ENCODE measurements around the gene CHRNA10.

Gene CHRNA10

DNA sequence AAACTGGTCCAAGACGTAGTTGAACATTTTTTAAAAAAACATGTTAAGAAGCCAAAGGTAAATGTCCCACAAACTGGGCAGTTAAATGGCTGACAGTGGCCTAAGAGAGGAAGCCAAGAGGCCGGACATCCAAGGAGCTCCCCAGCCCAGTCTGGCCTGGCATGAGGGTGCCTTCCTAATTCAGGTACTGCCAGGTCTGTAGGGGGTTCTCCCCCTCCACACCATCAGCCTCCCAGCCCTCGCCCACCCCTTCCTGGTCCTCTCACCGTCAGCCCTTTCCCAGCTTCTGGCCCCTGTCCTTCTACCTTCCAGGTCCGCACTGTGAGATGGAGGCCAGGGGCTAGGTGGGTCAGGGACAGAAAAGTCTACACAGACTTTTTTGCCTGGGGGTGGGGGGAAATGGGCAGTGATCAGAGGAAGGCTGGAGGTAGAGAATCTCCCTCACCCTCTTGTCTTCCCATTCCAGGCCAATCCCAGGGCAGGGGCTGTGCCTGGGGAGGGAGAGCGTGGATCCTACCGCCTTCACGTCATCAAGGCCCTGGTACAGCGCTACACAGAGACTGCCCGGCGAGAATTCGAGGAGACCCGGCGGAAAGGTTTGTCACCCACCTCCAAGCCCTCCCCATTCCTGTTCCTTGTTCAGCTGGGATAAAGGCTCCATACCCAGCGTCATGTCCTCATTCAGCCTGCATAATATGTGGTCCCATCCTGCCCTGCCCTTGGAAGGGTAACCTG lies 35.4 kb downstream of the CHRNA10 start:
- DNase-seq (ENCODE audit: low read depth in 2 of 2): no peak

DNA sequence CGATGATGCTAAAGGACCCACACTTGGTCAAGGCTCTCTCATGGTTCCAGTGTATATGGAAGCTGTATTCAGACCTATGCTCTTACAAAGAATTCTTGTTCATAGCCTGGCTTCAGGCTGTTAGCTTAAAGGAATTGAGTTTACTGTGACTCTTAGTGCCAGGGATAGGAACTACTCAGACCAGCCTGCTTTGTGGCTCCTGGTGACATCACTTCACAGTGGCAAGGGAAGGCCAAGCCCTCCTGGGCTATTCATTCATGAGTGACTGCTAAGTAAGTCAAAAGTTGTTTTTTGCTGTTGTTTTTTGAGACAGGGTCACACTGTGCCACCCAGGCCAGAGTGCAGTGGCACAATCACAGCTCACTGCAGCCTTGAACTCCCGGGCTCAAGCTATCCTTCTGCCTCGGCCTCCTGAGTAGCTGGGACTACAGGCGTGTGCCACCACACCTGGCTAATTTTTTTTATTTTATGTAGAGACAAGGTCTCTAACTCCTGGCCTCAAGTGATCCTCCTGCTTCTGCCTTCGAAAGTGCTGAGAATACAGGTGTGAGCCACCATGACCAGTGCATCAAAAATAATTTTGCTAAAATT lies 39.0 kb downstream of the CHRNA10 start:
- no peak for DNase-seq (ENCODE audit: low read depth in 2 of 2)

DNA sequence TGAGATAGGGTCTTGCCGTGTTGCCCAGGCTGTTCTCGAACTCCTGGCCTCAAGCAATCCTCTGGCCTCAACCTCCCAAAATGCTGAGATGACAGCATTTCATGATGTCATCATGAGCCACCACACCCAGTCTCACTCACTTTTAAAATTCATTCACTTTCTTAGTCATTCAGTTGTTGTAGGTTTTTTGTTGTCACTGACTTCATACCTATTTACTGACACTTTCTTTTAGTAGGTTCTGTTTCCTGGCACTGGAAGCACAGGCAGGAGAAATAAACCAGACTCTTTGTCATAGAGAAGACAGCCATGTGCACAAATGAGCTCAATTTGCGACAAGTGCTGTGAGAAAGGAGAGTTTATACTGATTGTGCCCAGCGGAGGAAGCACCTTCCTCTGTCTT lies 39.9 kb downstream of the CHRNA10 start:
- no peak for DNase-seq (ENCODE audit: low read depth in 2 of 2)

DNA sequence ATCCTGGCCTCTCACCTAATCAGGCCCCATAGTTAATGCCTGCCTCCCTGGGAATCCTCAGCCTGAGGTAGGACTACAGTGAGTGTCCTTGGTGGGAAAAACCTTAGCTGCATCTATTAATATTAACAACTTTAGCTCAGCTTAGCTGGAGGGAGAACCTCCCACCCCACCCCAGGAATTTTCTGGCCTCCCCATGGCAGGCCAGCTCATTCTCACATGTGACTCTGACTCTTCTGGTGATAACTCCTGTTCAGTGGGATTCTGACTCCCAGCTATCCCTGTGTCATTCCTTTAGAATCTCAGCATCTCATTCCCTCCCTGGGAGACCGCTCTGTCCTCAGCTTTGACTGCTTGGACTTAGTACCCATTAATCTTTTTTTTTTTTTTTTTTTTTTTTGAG lies 43.9 kb downstream of the CHRNA10 start:
- no peak for DNase-seq (ENCODE audit: low read depth in 2 of 2)

DNA sequence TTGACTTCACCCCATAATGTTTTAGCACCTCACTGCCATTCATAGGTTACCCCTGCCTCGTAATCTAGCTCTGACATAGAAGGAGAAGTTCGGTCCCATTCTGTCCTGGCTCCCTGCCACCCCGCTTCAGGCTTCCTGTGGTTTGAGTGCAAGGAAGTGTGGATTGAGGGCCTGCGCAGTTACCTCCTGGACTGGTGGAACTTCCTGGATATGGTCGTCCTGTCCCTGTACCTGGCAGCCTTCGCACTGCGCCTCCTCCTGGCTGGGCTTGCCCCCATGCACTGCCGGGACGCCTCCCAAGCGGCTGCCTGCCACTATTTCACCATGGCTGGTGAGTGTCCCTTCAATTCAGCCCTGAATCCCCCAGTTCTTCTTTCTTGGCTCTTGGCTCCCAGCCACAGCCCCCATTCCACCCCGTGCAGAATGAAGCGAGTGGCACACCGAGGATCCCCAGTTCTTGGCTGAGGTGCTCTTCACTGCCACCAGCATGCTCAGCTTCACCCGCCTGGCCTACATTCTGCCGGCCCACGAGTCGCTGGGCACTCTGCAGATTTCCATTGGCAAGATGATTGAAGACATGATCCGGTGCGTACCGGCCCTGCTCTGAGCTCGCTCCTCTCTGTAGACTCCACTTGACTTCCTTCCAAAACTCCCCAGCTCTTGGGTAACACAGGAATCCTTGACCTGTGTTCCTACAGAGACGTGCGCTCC lies 44.8 kb downstream of the CHRNA10 start:
- DNase-seq (ENCODE audit: low read depth in 2 of 2): no peak

DNA sequence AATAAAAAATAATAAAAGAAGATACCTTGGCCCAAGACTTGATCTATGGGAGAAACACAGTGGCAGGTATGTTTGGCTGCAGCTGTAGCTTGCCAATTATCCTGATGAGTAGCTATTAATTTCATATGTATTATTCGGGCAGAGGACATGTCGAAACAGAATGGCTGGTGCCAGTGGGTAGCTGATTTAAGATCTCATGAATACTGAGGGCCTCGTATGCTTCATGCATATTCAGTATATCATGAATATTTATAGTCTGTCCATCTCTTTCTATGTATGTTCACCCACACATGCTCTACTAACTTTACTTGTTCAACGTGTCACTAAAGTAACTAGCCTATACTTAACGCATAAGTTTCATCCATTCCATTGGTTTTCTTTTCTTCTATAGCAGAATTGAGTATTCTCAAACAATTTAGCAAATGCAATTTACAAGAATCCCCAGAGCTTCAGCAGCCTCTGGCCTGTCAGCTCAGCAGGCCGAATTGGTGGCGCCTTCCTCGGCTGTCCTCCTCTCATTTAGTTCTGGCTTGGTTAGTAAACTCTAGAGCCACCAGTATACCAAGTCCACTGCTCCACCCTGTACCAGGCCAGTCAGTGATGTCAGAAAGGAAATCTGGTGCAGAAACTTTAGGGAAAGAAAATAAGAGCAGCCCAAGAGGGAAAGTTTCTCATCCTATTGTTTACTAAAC lies 47.3 kb downstream of the CHRNA10 start:
- DNase-seq (ENCODE audit: low read depth in 2 of 2): no peak

DNA sequence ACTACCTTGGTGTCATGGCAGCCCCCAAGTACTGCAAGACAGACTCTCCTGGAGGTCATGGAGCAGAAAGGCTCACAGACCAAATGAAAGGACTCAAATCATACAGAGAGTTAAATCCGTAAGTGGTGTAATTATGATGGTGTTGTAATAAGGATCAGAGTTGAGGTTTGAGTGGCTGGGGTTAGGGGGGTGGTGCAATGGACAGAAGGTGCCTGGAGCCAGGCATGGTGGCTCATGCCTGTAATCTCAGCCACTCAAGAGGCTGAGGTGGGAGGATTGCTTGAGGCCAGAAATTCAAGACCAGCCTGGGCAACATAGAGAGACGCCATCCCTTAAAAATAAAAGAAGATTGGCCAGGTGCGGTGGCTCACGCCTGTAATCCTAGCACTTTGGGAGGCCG lies 48.1 kb downstream of the CHRNA10 start:
- DNase-seq (ENCODE audit: low read depth in 2 of 2): no peak

DNA sequence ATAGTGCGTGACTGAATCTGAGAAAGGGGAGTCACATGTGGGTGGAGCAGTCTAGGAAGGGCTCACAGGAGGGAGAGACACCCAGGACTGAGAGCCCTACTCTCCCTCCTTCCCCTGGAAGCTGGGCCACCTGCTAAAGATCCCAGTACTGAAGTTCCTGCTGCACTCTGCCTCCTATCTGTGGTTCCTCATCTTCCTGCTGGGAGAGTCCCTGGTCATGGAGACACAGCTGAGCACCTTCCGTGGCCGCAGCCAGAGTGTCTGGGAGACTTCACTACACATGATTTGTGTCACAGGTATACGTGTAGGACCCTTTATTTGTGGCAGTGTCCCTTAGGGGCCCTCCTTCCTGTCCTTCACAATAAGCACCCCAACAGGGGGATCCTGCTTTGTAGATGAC lies 48.7 kb downstream of the CHRNA10 start:
- no peak for DNase-seq (ENCODE audit: low read depth in 2 of 2)

DNA sequence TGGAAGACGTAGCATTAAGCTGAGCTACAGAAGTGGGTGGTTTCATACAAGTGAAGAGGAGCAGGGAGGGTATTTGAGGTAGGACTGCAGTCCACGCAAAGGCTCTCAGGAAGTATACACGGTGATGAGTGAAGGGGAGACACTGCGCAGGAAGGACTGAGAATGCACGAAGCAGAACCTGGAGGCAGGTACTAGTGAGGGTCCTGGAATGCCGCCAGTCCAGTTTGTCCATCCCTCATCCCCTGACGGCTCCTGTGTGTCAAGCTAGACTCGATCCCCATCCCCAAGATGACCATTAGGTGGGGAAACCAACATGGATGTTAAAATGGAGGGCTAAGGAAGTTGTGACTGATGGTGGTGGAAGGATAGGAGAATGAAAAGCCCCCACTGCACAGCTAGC lies 53.2 kb downstream of the CHRNA10 start:
- DNase-seq (ENCODE audit: low read depth in 2 of 2): no peak

DNA sequence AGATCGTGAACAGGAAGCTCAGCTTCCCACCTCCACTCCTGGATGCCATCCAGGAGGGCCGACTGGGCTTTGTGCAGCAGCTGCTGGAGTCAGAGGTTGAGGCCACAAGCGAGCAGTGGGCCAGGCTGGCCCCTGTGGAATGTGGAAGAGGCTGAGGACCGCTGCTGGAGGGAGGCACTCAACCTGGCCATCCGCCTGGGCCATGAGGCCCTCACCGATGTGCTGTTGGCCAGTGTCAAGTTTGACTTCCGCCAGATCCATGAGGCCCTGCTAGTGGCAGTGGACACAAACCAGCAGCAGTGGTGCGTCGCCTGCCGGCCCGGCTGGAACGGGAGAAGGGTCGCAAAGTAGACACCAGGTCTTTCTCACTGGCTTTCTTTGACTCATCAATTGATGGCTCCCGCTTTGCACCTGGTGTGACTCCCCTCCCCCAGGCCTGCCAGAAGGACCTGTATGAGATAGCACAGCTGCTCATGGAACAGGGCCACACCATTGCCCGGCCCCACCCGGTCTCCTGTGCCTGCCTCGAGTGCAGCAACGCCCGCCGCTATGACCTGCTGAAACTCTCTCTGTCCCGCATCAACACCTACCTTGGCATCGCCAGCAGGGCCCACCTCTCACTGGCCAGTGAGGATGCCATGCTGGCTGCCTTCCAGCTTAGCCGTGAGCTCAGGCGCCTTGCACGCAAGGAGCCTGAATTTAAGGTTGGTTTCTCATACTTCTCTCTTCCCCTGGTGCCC lies 54.3 kb downstream of the CHRNA10 start:
- no peak for DNase-seq (ENCODE audit: low read depth in 2 of 2)

DNA sequence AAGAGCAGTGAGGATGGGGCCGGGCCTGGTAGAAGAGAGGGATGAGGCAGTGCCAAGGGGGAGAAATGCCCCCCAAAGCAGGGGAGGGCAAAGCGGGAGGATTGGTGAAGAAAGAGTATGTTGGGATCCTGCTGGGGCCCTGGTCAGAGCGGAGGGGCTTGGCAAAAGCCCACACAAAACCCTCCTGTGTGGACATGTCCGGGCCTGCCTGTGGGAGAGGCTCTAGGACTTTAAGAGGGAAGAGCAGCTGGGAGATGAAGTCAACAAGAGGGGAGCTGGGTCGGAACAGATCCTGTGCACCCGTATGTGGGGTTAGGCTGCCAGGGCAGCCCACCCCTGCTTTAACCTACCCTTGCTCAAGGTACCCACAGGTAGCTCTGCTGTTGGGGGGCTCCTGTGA lies 55.2 kb downstream of the CHRNA10 start:
- DNase-seq (ENCODE audit: low read depth in 2 of 2): no peak

Measured in stimulated activated CD8-positive, alpha-beta memory T cell treated with anti-CD3 and anti-CD28 coated beads, Interleukin-7, amount 100 ng/mL, for 4 hours (primary cell).